Measurements from ENCODE around the gene CDT1. TPM values are rescaled to one million over a fixed set of nuclear protein-coding genes. Genes with fewer than 3 reads are reported as not detected.

Gene CDT1
- total RNA-seq: 0.30 and 6.1 TPM in 2 replicates

GRCh38 chr16:88803264-88803987 is at the start of gene CDT1:
TSS of gene CDT1 (plus strand) at chr16:88803789. CDS start at chr16:88803832, 43 bp downstream.

DNA sequence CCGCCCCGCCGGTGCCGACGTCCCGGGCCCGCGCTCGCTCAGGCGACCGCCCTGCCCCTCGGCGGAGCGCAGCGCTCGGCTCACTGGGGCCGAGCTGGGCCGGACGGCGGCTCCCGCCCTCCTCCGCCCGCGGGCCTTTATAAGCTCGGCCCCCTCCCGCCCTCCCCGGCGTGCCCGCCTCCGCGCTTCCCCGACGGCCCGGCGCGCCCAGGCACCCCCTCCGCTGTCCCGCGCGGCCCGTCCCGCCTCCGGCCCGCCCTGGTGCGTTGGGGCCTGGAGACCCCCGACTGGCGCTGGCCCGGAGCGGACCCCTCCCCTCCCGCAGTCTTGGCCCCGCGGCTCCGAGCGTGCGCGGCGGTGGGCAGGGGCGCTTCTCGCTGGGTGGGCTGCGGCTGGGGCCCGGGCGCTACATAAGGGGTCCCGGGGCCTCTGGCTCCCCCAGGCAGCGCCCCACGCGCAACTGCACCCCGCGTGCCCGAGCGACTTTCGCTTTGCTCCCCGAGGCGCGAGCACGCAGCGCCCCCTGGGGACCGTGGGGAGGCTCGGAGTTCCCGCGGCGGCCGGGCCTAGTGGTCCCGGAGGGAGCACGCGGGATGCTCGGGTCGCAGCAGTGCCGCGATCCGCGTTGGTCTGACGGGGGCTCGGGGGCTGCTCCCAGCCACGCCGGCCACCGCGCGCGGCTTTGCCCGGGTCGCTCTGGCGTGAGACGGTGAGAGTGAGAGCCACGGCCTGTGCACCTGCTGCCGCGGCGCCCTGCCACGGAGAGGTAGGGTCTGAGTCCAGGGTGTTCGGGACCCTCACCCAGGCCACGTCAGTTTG is 18.3 kb upstream of the CDT1 start, which contains the start of gene PIEZO1:
Gene PIEZO1 (minus strand): TSS at position 115 of the 819 bp plus-strand sequence. CDS start 256 bp downstream, outside the sequence.

GRCh38 chr16:88811769-88812512 is 8.4 kb downstream of the CDT1 start, which contains the start of gene APRT:
TSS of gene APRT (minus strand) at chr16:88811928. CDS start at chr16:88811899, 29 bp downstream.

DNA sequence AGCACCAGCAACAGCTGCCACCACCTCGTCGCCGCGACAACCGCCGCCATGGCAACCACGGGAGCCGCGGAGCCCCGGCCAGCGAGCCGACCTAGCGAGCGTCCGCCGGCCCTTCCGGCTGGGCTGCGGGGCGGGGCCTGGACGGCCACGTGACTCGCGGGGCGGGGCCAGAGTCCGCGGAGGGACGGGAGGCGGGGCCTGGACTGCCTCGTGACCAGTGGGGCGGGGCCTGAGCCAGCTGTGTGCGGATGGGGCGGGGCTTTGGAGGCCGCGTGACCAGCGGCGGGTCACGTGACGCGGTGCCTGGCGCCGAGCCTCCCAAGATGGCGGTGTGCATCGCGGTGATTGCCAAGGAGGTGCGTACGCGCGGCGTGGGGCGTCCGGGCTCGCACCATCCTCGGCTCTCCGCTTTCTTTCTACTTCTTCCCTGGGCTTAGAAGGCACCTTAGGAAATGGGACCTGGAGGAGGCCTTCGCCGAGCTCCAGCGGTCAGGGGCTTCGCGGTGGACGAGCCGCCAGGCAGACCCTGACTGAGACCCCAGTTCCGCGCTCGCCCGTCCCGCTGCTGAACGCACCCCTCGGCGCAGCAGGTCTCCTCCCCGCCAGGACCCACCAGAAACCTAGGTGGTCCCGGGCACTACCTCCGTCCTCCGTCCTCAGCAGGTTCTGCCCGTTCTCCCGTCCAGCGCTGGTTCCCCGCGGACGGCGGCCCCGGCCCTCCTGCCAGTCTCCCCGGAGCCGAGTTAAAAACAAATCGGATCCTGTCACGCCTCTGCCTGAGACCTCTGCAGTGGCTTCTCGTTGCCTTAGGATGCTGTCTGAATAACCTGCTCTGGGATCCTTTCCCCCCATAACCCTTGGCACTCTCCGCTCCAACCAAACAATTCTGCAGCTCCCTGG is 53.5 kb downstream of the CDT1 start, which contains the start of the genes GALNS and TRAPPC2L:
Gene GALNS (minus strand): TSS at position 120 of the 900 bp plus-strand sequence. CDS start 70 bp downstream, at position 50.
Gene TRAPPC2L (plus strand): TSS at position 300 of the 900 bp plus-strand sequence. CDS start 24 bp downstream, at position 324.

Other genes starting within 250 kb of the CDT1 start
- gene ZC3H18, start 233.4 kb upstream of the CDT1 start, total RNA-seq: 11.0 and 18.2 TPM in 2 replicates
- 0.23 TPM in 1 of 2 replicates, not detected in the other for gene IL17C, start 165.2 kb upstream of the CDT1 start, total RNA-seq
- gene CYBA, start 152.7 kb upstream of the CDT1 start, total RNA-seq: 118 and 194 TPM in 2 replicates
- 89.1 and 116 TPM in 2 replicates for gene MVD, start 140.7 kb upstream of the CDT1 start, total RNA-seq
- gene SNAI3, start 117.3 kb upstream of the CDT1 start, total RNA-seq: under 0.01 and 0.05 TPM in 2 replicates
- 9.7 and 10.1 TPM in 2 replicates for gene RNF166, start 97.4 kb upstream of the CDT1 start, total RNA-seq
- 13.5 and 14.3 TPM in 2 replicates for gene CTU2, start 97.3 kb upstream of the CDT1 start, total RNA-seq
- 296 and 312 TPM in 2 replicates for gene PIEZO1, start 18.6 kb upstream of the CDT1 start, total RNA-seq
- 42.2 and 89.5 TPM in 2 replicates for gene APRT, start 8.1 kb downstream of the CDT1 start, total RNA-seq
- gene GALNS, start 53.2 kb downstream of the CDT1 start, total RNA-seq: 35.9 and 41.8 TPM in 2 replicates
- gene TRAPPC2L, start 53.3 kb downstream of the CDT1 start, total RNA-seq: 26.4 and 39.5 TPM in 2 replicates
- gene PABPN1L, start 62.9 kb downstream of the CDT1 start, total RNA-seq: not detected in 2 replicates
- gene CBFA2T3, start 173.4 kb downstream of the CDT1 start, total RNA-seq: not detected in 2 replicates

Measured in smooth muscle cell of the umbilical artery (primary cell).